ENCODE measurements around the gene APOBEC4. TPM values are rescaled to one million over a fixed set of nuclear protein-coding genes. Genes with fewer than 3 reads are reported as not detected.

APOBEC4 gene
- total RNA-seq, 1 donor from 2014 or later: not detected

DNA sequence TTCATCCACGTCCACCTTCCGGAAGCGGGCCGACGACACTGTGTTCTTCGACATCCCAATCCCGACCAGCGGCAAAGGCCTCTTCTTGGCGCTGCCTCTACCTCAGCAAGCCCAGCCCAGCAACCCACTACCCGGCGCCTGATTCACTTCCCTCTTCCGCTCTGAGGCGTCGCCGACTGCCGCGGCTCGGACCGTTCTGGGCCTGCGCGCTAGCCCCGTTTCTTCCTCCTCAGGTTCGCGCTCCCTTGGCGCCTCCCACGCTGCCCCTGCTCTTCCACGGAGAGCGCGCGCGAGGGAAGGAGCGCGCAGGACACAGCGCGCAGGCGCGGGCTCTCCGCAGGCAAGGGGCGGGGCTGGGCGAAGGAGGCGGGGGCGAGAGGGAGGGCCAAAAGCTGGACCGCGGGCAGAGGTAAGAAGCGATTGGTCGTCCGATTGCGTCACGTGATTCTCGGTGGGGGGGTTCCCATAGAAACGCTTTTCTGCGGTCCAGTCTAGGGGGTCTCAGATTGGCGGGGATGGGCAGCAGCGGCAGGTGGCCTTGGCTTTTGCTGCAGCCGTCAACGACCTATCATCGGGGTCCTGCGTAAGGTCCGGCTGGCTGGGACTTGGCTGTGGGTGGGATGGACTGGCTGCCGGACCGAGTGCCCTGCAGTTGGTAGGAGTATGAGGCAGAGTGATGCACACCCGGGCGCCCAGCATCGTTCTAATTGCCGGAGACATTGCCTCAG lies 17.3 kb downstream of the APOBEC4 start, which contains the start of gene ARPC5:
Gene ARPC5, minus strand, starts transcription at position 178 of the 728 bp plus-strand sequence. Its CDS starts 124 bp downstream, at position 54.
- TF ChIP-seq, protein P1, sequence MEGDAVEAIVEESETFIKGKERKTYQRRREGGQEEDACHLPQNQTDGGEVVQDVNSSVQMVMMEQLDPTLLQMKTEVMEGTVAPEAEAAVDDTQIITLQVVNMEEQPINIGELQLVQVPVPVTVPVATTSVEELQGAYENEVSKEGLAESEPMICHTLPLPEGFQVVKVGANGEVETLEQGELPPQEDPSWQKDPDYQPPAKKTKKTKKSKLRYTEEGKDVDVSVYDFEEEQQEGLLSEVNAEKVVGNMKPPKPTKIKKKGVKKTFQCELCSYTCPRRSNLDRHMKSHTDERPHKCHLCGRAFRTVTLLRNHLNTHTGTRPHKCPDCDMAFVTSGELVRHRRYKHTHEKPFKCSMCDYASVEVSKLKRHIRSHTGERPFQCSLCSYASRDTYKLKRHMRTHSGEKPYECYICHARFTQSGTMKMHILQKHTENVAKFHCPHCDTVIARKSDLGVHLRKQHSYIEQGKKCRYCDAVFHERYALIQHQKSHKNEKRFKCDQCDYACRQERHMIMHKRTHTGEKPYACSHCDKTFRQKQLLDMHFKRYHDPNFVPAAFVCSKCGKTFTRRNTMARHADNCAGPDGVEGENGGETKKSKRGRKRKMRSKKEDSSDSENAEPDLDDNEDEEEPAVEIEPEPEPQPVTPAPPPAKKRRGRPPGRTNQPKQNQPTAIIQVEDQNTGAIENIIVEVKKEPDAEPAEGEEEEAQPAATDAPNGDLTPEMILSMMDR (IDR thresholded peaks at IDR 0.05; ENCODE audit: partially characterized antibody, unreplicated experiment): no peak
- H3K9me3 Mint-ChIP-seq (ENCODE audit: unreplicated experiment): peaks cover 6% of the 10 kb centered on the region
- peaks cover 22% of the 10 kb centered on the region for H3K4me1 Mint-ChIP-seq (ENCODE audit: low read depth, unreplicated experiment)
- peak within 1 kb of the TSS; percentile 97 for H3K27ac Mint-ChIP-seq (ENCODE audit: unreplicated experiment)
- no peaks in the 10 kb centered on the region for H3K36me3 Mint-ChIP-seq (ENCODE audit: unreplicated experiment)
- H3K27me3 Mint-ChIP-seq (ENCODE audit: unreplicated experiment): peaks cover 2% of the 10 kb centered on the region
- DNase-seq: peak; percentile 98
- peak within 1 kb of the TSS; percentile 100 for H3K4me3 Mint-ChIP-seq (ENCODE audit: unreplicated experiment)

DNA sequence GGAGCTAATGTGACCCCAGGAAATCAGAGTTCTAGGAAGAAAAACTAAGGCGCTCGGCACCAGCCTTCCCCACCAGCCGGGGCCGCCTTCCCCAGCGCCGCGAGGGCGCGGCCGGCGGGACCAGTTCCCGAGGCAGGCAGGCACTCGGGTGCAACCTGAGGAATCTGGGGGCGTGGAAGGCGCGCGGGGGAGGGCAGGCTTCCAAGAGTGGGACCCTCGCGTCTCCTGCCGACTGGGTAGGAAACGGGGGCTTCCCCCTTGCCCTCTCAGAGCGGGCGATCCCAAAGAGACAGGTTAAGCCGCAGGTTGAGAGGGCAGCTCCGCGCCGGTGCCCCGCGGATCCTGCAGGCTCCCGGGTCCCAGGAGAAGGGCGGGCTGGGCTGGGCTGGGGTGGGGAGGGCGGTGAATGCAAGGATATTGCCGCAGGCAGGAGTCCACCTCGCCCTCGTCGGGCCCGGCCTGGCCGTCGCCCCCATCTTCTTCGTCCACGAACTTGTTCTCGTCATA lies 18.0 kb downstream of the APOBEC4 start:
- Mint-ChIP-seq H3K27me3 (ENCODE audit: unreplicated experiment) (peaks cover 2% of the 10 kb centered on the region), H3K9me3 (ENCODE audit: unreplicated experiment) (peaks cover 6% of the 10 kb centered on the region), H3K27ac (ENCODE audit: unreplicated experiment) (peak overlapping the region; percentile 97), H3K36me3 (ENCODE audit: unreplicated experiment) (no peaks in the 10 kb centered on the region), H3K4me3 (ENCODE audit: unreplicated experiment) (peak overlapping the region; percentile 100), H3K4me1 (ENCODE audit: low read depth, unreplicated experiment) (peaks cover 25% of the 10 kb centered on the region)
- DNase-seq: peak; percentile 58
- TF ChIP-seq, protein P1 (IDR thresholded peaks at IDR 0.05; ENCODE audit: partially characterized antibody, unreplicated experiment): no peak

DNA sequence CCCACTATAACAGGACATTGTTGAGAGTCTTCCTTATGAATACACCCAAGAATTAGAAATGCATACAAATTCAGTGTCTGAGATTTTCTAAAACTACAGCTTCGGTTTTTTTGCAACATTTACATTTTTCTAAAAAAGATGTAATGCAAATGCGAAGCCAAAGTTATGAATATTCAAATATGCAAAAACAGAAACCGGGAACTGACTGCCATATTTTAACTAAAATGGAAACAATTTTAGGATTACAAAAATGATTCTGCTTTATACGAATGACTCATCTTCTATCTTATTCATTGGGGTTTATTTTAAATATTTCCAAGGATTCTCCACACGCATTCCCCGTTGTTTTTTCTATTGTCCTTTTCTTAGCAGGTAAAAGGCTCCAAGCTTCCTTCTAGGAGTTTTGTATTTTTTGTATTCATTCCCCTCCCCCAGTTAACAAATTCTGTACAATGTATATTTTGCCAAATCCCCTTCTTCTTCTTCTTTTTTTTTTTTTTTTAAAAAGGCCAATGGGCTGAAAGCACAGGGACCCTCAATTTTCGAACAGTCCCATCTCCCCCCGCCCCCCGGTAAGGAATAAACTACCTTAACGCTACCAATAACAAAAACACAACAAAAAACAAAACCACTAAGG lies 18.6 kb downstream of the APOBEC4 start:
- H3K27ac Mint-ChIP-seq (ENCODE audit: unreplicated experiment): peak overlapping the region; percentile 82
- DNase-seq: no peak
- peak overlapping the region; percentile 98 for H3K4me3 Mint-ChIP-seq (ENCODE audit: unreplicated experiment)
- peaks cover 6% of the 10 kb centered on the region for H3K9me3 Mint-ChIP-seq (ENCODE audit: unreplicated experiment)
- TF ChIP-seq, protein P1 (IDR thresholded peaks at IDR 0.05; ENCODE audit: partially characterized antibody, unreplicated experiment): no peak
- H3K4me1 Mint-ChIP-seq (ENCODE audit: low read depth, unreplicated experiment): peaks cover 25% of the 10 kb centered on the region
- H3K36me3 Mint-ChIP-seq (ENCODE audit: unreplicated experiment): no peaks in the 10 kb centered on the region
- peaks cover 2% of the 10 kb centered on the region for H3K27me3 Mint-ChIP-seq (ENCODE audit: unreplicated experiment)

DNA sequence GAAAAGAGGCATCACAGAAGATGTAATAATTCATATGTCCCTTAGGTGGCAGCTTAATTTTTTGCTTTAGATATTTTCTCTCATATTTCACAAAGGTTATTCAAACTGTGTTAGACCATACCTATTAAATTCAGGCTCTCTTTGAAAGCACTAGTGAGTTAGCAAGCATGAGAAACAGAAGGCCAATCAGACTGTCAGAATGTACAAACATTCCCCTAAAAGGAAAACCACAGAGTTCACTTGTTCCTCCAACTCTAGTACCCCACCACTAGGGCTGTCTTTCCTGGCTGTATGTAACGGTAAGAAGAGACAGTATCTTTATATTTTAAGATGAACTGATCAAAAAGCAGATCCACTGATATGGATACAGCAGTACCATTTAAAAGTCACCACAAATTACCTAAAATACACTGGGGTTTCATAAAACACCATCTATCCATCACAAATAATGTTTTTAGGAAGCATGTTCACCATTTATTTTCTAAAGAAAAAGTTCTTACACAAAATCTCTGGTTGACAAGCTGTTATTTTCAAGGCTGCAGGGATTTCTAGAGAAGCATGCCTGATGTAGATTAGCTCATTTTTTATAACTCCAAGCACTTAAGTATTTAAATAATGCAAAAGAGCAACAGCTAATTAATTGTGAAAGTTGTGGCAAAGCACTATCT lies 19.3 kb downstream of the APOBEC4 start:
- Mint-ChIP-seq H3K4me3 (ENCODE audit: unreplicated experiment) (peak overlapping the region; percentile 98), H3K27ac (ENCODE audit: unreplicated experiment) (no peak overlapping the region), H3K9me3 (ENCODE audit: unreplicated experiment) (peaks cover 6% of the 10 kb centered on the region), H3K27me3 (ENCODE audit: unreplicated experiment) (peaks cover 2% of the 10 kb centered on the region), H3K36me3 (ENCODE audit: unreplicated experiment) (no peaks in the 10 kb centered on the region), H3K4me1 (ENCODE audit: low read depth, unreplicated experiment) (peaks cover 25% of the 10 kb centered on the region)
- DNase-seq: no peak
- TF ChIP-seq, protein P1 (IDR thresholded peaks at IDR 0.05; ENCODE audit: partially characterized antibody, unreplicated experiment): peak; percentile 74
